Muscle layer of duodenum (tissue), 2 donors: ENCODE results near the gene RBSN.

Experiments
- H3K27ac ChIP-seq: one replicate; pipeline ENCODE4 v1.7.0; 2013; ENCODE audit warnings: mild to moderate bottlenecking, low read length
- H3K27me3 ChIP-seq: one replicate; pipeline ENCODE4 v1.7.0; 2013; ENCODE audit warnings: low read depth, mild to moderate bottlenecking, control low read depth, low read length
- H3K36me3 ChIP-seq, 2 donors: one replicate each; pipeline ENCODE4 v1.7.0; 2013; ENCODE audit warnings: low read length in 2 of 2, control low read depth in 1 of 2, mild to moderate bottlenecking in 1 of 2; ENCODE audit not compliant: insufficient read depth in 2 of 2, control insufficient read depth in 1 of 2
- H3K4me1 ChIP-seq, 2 donors: one replicate each; pipeline ENCODE4 v1.7.0; 2013; ENCODE audit warnings: low read length in 2 of 2, mild to moderate bottlenecking in 2 of 2, control low read depth in 1 of 2, moderate library complexity in 1 of 2; ENCODE audit not compliant: insufficient read depth in 2 of 2, control insufficient read depth in 1 of 2
- H3K4me3 ChIP-seq, 2 donors: one replicate each; pipeline ENCODE4 v1.7.0; 2013; ENCODE audit warnings: low read length in 2 of 2, low read depth in 1 of 2, mild to moderate bottlenecking in 1 of 2
- H3K9me3 ChIP-seq, 2 donors: one replicate each; pipeline ENCODE4 v1.7.0; 2013; ENCODE audit warnings: low read length in 2 of 2, control low read depth in 1 of 2, mild to moderate bottlenecking in 1 of 2; ENCODE audit not compliant: control insufficient read depth in 1 of 2
- donor health status: healthy.

The RBSN gene

DNA sequence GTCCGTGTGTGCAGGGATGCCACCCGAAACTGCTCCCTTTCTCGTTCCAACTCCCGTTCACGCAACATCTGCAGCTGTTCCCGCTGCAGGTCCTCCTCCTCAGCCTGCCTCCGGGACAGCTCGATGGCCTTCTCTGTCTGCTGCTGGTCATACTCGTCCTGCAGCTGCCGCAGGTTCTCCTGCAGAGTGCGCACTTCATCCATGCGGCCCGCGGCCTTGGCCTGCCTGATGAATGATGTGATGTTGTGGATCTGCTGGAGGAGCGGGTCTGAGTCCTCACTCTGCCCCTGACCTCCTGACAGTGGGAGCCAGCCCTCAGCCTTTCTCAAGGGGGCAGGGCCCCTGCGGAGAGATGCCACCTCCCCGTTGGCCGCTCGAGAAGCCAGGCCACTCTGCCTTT lies 24.4 kb downstream of the RBSN start:
- H3K27me3 ChIP-seq = no peaks in the 10 kb centered on the region
- H3K36me3 ChIP-seq = peaks cover 63 to 86% of the 10 kb centered on the region in 2 donors
- no peak overlapping the region for H3K4me3 ChIP-seq

DNA sequence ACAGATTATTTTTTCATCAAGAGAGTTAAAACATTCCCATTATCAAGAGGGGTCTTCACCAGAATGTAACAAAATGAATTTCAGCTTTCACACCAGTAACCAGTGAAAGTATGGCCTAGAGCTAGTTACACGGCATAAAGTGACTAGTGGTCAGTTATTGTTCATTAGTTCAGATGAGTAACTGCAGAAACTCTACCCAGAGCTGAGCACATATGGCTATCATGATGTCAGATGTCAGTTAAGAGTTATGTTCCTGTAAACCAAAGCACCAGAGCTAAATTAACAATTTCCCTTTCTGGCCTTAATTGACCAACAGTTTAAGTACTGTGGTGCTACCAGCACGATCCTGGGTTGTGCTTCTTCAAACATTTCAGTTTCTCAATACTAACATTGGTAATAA lies 27.2 kb downstream of the RBSN start:
- Histone ChIP-seq H3K27me3 (no peaks in the 10 kb centered on the region), H3K4me3 (no peak overlapping the region), H3K36me3 (peaks cover 42 to 66% of the 10 kb centered on the region in 2 donors)

More for the DNA sequence above, 24.4 kb downstream of the RBSN start:
- Histone ChIP-seq H3K4me1 (no peaks in the 10 kb centered on the region), H3K9me3 (no peaks in the 10 kb centered on the region), H3K27ac (no peak overlapping the region)

DNA sequence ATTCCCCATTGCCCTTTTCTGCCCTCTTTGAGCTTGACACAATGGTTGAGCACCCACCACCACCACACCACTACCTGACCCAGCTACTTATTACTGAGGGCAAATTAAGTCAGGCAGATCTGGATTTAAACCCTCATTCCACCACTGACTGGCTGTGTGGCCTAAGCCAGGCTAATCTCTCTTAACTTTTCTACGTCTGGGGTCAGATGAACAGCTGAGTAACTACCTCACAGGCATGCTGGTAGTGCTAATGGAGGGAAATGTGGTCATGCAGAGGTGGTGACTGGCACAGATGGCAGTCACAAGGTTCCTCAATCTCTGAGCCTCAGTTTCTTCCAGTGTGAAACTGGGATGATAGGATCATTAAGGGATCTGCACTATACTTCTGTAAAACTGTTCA lies 29.5 kb downstream of the RBSN start:
- peaks cover 22 to 43% of the 10 kb centered on the region in 2 donors for H3K36me3 ChIP-seq
- no peaks in the 10 kb centered on the region for H3K9me3 ChIP-seq
- no peaks in the 10 kb centered on the region for H3K27me3 ChIP-seq
- no peak overlapping the region for H3K27ac ChIP-seq
- H3K4me3 ChIP-seq = no peak overlapping the region
- H3K4me1 ChIP-seq = no peaks in the 10 kb centered on the region

More for the DNA sequence above, 27.2 kb downstream of the RBSN start:
- no peak overlapping the region for H3K27ac ChIP-seq
- no peaks in the 10 kb centered on the region for H3K4me1 ChIP-seq
- no peaks in the 10 kb centered on the region for H3K9me3 ChIP-seq

DNA sequence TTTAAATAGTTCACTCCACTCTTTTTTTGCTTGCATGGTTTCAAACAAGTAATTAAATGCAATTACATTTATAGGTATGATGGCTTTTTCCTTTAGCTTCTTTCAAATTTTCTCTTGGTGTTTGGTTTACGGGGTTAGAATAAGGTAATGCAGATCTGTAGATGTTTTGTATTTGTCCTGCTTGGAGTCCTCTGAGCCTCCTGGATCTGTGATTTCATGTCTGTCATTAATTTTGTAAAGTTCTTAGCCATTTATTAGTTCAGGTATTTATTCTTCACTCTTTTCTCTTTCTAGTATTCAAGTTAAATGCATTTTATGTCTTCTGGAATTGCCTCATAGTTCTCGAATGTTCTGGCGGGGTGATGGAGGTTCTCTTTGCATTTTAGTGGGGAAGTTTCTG lies 32.5 kb downstream of the RBSN start:
- no peak overlapping the region for H3K4me3 ChIP-seq
- no peak overlapping the region for H3K27ac ChIP-seq
- H3K27me3 ChIP-seq = no peaks in the 10 kb centered on the region
- H3K9me3 ChIP-seq = no peaks in the 10 kb centered on the region
- peaks cover 11 to 16% of the 10 kb centered on the region in 2 donors for H3K4me1 ChIP-seq
- H3K36me3 ChIP-seq = peaks cover 0 to 15% of the 10 kb centered on the region in 2 donors

DNA sequence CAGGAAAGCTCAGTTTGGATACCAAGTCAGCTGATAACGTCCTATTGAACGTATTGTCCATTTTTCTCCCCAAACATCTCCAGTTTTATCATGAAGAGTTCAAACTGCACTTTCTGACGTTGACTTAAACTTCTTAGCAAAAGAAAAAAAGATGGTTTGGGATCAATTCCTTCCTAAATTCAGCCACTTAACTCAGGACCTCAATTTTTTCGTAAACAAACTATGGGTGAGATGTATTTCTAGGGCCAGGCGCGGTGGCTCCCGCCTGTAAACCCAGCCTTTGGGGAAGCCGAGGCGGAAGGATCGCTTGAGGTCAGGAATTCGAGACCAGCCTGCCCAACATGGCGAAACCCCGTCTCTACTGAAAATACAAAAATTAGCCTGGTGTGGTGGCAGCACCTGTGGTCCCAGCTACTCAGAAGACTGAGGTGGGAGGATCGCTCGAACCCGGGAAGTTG lies 33.4 kb downstream of the RBSN start:
- Histone ChIP-seq H3K27me3 (no peaks in the 10 kb centered on the region), H3K4me3 (peak overlapping the region; percentile 86 to 94), H3K9me3 (no peaks in the 10 kb centered on the region), H3K4me1 (peaks cover 11 to 16% of the 10 kb centered on the region in 2 donors), H3K36me3 (peaks cover 0 to 8% of the 10 kb centered on the region in 2 donors), H3K27ac (peak overlapping the region; percentile 67)

DNA sequence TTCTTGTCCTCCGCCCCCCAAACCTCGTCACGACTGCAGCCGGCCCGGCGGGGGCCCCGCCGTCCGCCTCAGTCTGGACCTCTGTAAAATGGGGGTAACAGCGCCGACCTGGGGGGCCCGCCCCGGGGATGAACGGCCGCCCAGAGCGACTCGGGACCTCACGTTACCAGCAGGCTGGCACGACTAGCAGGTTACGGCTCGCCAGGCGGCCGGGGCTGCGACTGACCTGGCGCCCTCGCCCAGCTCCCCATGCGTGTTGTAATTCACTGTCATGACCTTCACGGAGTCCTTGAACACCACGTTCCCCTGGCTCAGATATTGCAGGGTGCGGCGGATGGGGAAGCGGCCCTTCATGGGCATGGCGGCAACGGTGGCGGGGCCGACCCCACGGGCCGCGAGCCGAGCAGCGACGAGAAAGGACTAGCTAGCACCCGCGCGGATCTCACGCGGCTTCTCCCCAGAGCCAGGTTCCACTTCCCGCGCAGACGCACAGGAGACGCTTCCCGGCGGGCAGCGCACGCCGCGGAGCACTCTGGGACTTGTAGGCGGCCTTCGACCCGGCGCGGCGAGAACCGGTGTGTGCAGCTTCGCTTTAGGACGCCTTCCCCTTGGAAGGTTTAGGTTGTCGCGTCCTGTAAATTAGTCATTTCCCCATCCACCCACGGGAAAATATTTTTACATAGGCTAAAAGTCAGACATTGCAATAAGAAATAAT lies 34.0 kb downstream of the RBSN start, which contains the start of gene MRPS25:
MRPS25 (minus strand) TSS at position 481 of the 715 bp plus-strand sequence; CDS start at position 360, 121 bp downstream.
- Histone ChIP-seq H3K4me3 (peak within 1 kb of the TSS; percentile 86 to 94), H3K9me3 (no peaks in the 10 kb centered on the region), H3K4me1 (peaks cover 11 to 16% of the 10 kb centered on the region in 2 donors), H3K36me3 (peaks cover 0 to 5% of the 10 kb centered on the region in 2 donors), H3K27ac (peak within 1 kb of the TSS; percentile 67), H3K27me3 (no peaks in the 10 kb centered on the region)

DNA sequence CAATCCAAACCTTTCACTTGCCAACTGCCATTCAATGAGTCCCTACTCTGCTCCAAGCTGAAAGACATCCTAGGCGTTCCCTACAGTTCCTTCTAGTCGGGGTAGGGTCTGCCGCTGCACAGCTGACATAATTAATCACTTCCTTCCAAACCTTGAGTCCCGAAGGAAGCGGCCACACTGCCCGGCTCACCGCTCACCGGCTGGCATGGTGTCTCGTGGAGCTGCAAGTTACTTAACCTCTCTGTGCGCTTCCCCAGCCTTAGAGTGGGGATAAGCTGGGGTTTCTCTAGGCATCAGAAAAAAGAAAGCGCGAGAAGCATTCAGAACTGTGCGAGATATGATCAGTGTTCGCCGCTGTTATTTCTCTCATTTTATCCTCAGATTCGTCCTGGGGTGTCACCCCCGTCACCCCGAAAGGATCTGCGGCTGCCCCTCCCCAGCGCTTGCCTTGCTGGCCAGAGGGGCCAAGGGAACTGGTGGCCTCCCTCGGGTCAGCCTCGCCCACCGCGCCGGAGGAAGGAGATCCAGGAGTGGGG lies 34.6 kb downstream of the RBSN start:
- H3K36me3 ChIP-seq = peaks cover under 1 to 5% of the 10 kb centered on the region in 2 donors
- H3K27ac ChIP-seq = peak overlapping the region; percentile 67
- H3K4me1 ChIP-seq = peaks cover 11 to 16% of the 10 kb centered on the region in 2 donors
- no peaks in the 10 kb centered on the region for H3K27me3 ChIP-seq
- peak overlapping the region; percentile 86 to 94 for H3K4me3 ChIP-seq
- no peaks in the 10 kb centered on the region for H3K9me3 ChIP-seq

DNA sequence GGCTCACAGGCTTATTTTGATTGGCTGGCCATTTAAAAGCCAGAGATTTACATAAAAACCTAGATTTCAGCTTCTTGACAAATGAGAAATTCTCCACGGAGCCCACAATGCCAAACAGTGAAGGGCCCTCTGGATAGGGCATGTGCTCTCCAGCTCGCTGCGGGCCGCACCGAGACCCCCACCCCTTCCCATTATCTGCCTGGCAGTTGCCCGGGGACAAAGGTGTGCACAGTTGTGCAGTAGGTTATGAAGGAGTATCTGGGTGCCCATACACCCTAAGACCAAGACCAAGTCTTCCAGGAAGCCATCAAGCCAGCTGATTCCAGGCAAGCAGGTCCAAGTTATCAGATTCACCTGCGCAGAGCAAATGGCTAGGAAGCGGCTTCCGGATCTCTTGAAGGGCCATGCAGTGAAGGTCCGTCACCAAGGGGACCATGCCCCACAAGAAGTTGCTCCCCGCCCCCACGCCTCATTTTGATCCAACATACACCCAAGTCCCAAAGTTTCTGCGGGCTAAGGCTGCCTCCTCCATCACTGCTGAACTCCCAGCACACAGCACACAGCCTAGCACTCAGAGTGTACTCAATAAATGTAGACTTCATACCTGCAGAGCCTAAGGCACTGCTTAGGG lies 35.2 kb downstream of the RBSN start:
- no peaks in the 10 kb centered on the region for H3K27me3 ChIP-seq
- peaks cover 6 to 8% of the 10 kb centered on the region in 2 donors for H3K36me3 ChIP-seq
- no peaks in the 10 kb centered on the region for H3K9me3 ChIP-seq
- H3K27ac ChIP-seq = no peak overlapping the region
- peak overlapping the region; percentile 86 to 94 for H3K4me3 ChIP-seq
- H3K4me1 ChIP-seq = peaks cover 11 to 16% of the 10 kb centered on the region in 2 donors

DNA sequence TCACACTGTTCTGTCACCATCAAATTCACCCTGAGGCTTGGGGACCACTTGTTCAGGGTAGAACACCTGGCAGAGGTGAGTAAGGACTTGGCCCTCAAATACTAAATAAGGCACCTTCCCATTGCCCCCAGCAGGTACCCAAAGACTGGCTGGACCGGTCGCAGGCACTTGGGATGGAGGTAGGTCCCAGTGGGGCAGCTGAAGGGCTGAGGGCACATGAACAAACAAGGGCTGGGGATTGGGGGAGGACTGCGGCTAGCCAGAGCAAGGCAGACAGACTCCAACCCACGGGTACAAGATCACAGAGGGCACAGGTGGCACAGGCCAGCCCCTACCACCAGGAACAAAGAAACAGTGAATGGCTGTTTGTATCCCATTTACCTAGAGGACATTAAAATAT lies 35.7 kb downstream of the RBSN start:
- H3K9me3 ChIP-seq = no peaks in the 10 kb centered on the region
- peak overlapping the region in 1 of 2 donors; percentile 86 for H3K4me3 ChIP-seq
- no peak overlapping the region for H3K27ac ChIP-seq

DNA sequence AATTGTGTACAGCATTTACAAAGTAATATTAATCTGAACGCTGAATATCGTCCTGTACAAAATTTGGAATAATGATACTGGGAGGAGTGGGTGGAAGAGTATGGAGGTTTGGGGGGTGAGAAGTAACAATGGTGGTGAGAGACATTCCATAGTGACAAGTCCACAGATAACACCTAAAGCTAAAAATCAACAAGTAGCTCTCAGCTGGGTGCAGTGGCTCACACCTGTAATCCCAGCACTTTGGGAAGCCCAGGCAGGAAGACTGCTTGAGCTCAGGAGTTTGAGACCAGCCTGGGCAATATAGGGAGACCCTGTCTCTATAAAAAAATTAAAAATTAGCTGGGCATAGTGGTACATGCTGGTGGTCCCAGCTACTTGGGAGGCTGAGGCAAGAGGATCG lies 38.9 kb downstream of the RBSN start:
- Histone ChIP-seq H3K36me3 (peaks cover 12 to 16% of the 10 kb centered on the region in 2 donors), H3K27me3 (no peaks in the 10 kb centered on the region), H3K27ac (no peak overlapping the region), H3K4me3 (no peak overlapping the region), H3K9me3 (no peaks in the 10 kb centered on the region), H3K4me1 (peaks cover 11 to 16% of the 10 kb centered on the region in 2 donors)

More for the DNA sequence above, 35.7 kb downstream of the RBSN start:
- H3K27me3 ChIP-seq = no peaks in the 10 kb centered on the region
- peaks cover 11 to 16% of the 10 kb centered on the region in 2 donors for H3K4me1 ChIP-seq
- peaks cover 11% of the 10 kb centered on the region in 2 donors for H3K36me3 ChIP-seq

DNA sequence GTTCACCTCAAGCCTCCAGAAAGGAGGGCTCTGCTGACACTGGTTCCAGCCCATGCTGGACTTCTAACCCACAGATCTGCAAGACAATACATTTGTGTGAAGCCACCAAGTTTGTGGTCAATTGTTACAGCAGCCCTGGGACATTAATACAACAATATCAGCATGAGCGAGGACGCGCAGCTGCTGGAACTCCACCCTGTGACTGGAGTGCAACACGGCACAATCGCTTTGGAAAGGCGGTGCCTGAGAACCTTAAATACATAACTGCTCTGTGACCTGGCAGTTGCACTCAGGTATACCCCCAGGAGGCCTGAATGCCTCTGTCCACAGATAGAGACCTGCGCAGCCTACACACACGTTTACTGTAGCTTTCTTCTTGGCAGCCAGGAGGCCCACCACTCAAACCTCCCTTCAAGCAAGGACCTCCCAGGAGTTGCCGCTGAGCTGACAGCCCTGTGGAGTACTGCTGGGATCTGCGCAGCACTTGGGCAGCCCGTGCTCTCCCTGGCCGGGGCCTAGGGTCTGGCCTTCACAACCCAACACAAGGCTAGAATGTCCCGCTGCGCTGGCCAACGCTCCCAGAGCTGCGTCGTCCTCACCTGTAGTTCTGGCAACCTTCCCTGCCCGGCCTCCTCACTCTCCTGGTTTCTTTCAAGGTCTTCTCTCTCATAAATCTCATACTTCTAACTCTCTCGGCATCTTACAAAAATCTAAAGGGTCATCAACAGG lies 42.1 kb downstream of the RBSN start:
- Histone ChIP-seq H3K4me1 (no peaks in the 10 kb centered on the region), H3K27me3 (no peaks in the 10 kb centered on the region), H3K9me3 (no peaks in the 10 kb centered on the region), H3K4me3 (no peak overlapping the region), H3K36me3 (peaks cover 28 to 29% of the 10 kb centered on the region in 2 donors), H3K27ac (no peak overlapping the region)
